ENCODE data around the gene SPTSSB.
A peak's percentile ranks its signal among the peaks of the same experiment; 100 is the strongest.

Gene SPTSSB

GRCh38 chr3:161389445-161390035 lies 18.2 kb upstream of the SPTSSB start:
- DNase-seq, result no peak

- DNase-seq, result no peak
These were observed 17.5 kb upstream of the SPTSSB start for GRCh38 chr3:161388855-161389254.

DNA sequence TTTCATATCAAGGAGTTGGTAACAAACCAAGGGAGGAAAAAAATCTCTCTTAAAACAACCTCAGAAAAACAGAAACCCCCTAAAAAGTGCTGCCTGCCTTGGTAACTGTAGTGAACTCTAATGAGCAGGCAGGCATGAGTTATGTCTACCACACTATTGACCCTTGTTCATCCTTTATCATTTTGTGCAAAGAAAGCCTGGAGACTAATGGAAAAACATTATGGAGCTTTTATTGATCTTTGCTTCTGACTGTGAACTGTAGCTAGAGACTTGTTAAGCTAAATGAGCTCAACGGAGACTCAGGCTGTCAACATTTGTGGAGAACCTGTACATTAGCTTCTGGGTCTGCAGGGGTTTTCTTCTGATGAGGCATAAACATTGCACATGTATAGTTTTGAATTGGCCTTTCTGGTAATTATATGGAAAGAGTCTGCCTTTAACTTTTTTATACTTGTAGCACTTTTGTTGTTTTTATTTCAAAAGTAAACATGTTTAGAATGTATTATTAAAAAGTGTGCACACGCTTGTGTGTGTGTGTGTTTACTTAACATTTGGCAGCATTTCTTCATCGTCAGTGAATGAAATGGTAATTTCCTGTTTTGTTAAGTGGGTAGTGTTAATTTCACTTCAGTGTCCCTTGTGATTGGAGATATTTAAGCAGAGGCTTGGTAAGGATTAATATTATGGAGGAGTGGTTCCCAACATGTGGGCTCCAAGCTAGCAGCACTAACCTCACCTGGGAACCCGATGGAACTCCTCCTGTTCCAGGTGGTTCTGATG lies 15.9 kb upstream of the SPTSSB start:
- DNase-seq, result no peak

- peak; percentile 64 for DNase-seq
These were observed 1.3 kb upstream of the SPTSSB start for GRCh38 chr3:161372321-161373260.

- DNase-seq, result no peak
These were observed 1.8 kb downstream of the SPTSSB start for GRCh38 chr3:161369531-161369930.

- no peak for DNase-seq
These were observed 5.2 kb downstream of the SPTSSB start for GRCh38 chr3:161366094-161366493.

GRCh38 chr3:161358488-161358887 lies 12.8 kb downstream of the SPTSSB start:
- no peak for DNase-seq

- no peak for DNase-seq
These were observed 15.0 kb downstream of the SPTSSB start for GRCh38 chr3:161356287-161356686.

GRCh38 chr3:161355508-161355907 lies 15.8 kb downstream of the SPTSSB start:
- no peak for DNase-seq

DNA sequence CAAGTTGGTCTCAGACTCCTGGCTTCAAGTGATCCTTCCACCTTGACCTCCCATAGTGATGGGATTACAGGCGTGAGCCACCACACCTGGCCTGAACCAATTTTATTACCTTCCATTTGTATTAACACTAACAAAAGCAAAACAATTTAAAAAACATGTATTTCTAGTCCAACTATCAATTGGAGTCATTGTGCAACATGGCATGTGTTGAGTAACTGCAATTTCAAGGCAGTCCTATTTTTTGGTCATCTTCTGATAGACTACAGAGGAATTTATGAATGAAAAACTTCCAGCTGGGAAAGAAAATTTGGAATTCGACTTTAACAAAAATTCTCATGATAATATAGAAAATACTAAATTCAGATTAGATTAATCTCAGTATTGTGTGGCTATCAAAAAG lies 16.8 kb downstream of the SPTSSB start:
- DNase-seq, result no peak

DNA sequence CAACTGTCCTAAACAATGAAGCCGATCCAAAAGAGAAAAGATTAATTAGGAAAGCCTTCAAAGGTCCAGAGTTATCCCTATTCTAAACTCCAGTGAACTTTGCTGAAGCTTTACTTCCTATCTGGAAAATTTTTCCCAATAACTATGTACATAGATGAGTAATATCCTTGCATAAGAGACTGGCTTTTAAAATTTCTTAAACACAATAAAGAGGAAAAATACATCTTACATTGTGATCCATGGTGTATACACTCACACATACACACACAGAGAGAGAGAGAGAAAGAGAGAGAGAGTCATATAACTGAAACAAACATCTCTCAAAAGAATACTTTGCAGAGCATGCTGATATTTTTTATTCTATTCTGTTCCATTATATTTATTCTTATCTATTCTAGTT lies 20.0 kb downstream of the SPTSSB start:
- no peak for DNase-seq

DNA sequence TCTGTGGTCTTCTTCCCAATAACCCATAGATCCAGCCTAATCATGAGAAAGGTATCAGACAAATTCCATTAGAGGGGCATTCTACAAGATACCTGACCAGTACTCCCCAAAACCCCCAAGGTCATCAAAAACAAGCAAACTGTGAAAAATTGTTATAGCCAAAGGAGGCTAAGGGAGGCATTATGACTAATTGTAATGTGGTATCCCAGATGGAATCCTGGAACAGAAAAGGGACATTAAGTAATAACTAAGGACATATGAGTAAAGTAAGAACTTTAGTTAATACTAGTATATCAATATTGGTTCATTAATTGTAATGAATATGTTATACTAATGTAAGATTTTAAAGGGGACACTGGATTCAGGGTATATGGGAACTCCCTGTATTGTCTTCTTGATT lies 20.4 kb downstream of the SPTSSB start:
- no peak for DNase-seq

- no peak for DNase-seq
These were observed 21.6 kb downstream of the SPTSSB start for GRCh38 chr3:161349529-161350312.

DNA sequence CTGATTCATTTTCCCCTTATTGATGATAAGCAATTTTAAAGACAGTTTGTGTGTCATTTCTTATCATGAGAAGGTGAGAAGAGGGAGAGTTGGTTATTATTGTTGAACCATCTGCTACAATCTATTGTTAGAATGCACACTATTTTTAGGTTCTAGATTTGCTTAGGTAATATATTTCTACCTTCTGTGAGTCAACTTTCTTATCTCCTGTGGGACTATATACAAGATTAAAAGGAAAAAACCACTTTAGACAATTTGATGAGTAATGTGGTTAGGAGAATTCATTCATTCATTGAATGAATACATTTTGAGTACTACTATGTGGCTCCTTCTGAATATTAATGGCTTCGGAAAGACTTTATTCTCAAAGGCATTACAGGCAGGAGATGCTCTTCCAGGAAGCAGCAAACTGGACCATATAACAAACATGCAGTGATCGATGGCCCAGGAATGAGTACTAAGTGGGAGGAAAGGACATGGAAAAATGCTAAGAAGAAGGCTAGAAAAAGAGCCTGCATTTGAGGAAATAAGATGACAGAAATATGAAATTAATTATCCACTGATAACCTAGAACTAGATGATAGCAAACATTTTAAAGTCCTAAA lies 22.4 kb downstream of the SPTSSB start:
- DNase-seq, result no peak

DNA sequence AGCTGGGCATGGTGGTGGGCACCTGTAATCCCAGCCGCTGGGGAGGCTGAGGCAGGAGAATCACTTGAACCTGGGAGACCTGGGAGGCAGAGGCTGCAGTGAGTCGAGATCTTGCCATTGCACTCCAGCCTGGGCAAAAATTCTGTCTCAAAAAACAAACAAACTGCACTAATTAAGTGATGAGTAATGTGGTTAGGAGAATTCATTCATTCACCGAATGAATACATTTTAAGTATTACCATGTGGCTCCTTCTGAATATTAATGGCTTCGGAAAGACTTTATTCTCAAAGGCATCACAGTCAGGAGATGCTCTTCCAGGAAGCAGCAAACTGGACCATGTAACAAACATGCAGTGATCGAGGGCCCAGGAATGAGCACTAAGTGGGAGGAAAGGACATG lies 23.6 kb downstream of the SPTSSB start:
- no peak for DNase-seq

- no peak for DNase-seq
These were observed 26.3 kb downstream of the SPTSSB start for GRCh38 chr3:161345023-161345422.

DNA sequence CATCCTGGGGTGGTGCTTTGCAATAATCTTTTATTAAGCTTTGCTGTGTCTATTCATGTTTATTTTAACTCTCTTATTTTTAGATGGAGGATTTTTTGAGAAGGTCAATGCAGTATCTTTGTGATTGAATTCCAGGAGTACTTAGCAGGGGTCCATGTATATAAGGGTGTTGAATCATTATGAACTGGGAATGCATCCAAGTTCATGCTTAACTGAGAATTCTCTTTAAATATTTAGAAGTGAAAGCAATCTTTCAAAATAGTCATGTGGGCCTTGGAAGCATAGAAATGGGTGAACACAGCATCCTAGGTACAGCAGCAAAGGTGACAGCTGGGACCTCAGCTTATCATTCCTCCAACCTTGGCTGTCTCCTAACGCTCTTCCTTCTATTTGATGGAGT lies 27.3 kb downstream of the SPTSSB start:
- no peak for DNase-seq

DNA sequence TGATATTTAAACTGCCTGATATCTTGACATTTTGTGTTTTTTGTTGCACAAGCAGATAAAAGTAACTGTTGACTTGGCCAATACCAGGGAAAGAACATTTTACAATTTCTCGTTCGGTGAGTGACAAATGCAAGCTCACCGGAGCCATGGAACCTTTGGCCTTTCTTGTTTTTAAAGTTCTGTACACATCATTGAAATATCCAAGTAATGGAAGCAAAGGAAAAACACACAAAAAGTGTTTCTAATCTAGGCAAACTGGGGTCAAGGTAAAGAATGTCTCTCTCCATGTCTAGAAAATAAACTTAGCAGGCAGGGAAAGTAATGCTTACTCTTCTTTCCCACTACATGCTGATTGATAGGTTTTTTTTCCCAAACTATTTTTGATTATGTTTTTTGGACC lies 27.8 kb downstream of the SPTSSB start:
- DNase-seq, result no peak

DNA sequence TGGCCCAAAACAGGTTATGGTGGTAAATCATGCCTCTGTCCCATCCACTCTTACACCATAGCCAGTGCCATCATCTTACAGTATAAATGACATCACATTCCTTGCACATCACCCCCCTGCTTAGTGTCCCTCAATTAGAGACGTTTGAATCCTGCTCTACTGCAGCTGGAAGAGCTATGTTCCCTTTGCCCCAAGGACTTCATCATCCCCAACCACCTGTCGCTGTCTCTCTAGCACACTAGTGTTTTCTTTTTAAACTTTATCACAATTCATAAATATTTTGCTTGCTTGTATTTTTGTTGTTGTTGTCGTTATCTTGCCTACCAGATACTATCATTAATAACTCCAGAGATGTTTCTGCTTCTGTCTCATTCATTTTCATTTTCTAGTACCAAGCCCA lies 28.7 kb downstream of the SPTSSB start:
- DNase-seq, result no peak

- DNase-seq, result no peak
These were observed 31.5 kb downstream of the SPTSSB start for GRCh38 chr3:161339517-161340500.

GRCh38 chr3:161337311-161337710 lies 34.0 kb downstream of the SPTSSB start:
- DNase-seq, result no peak
